HG02763 (cell line): ENCODE results near the gene NKPD1.

ENCODE experiments used
- ATAC-seq: cut with Tn5 transposase; IDR thresholded peaks from one replicate; pipeline ENCODE4 v1.9.1; 2021; ENCODE audit warnings: mild to moderate bottlenecking, moderate library complexity; ENCODE audit not compliant: unreplicated experiment

NKPD1 gene

GRCh38 chr19:45119582-45119981 is 41.2 kb downstream of the NKPD1 start:
- no peak for ATAC-seq

GRCh38 chr19:45118591-45119355 is 42.0 kb downstream of the NKPD1 start:
- peak; percentile 54 for ATAC-seq

- no peak for ATAC-seq
Measured at GRCh38 chr19:45118106-45118505, 42.7 kb downstream of the NKPD1 start.

GRCh38 chr19:45117671-45118070 is 43.1 kb downstream of the NKPD1 start:
- no peak for ATAC-seq

- no peak for ATAC-seq
Measured at GRCh38 chr19:45117167-45117594, 43.6 kb downstream of the NKPD1 start.

- no peak for ATAC-seq
Measured at GRCh38 chr19:45115809-45116615, 44.8 kb downstream of the NKPD1 start.

- ATAC-seq: no peak
Measured at GRCh38 chr19:45114116-45114515, 46.7 kb downstream of the NKPD1 start.

GRCh38 chr19:45113628-45114027 is 47.2 kb downstream of the NKPD1 start:
- no peak for ATAC-seq

- ATAC-seq: no peak
Measured at GRCh38 chr19:45112111-45112827, 48.5 kb downstream of the NKPD1 start.
